Mesendoderm (in vitro differentiated cells): ENCODE data around the gene ERC2.
A peak's percentile ranks its signal among the peaks of the same experiment; 100 is the strongest.

Experiments
- DNase-seq: peaks from one replicate; pipeline ENCODE4 v3.0.0; 2013
- H2AK5ac ChIP-seq: 2 replicates; pipeline ENCODE4 v1.6.1; 2013; ENCODE audit warnings: low read length, inconsistent platforms
- H2BK120ac ChIP-seq: 2 replicates; pipeline ENCODE4 v1.6.1; 2013; ENCODE audit warnings: low read depth, mild to moderate bottlenecking, low read length, moderate library complexity, mixed read lengths
- H2BK15ac ChIP-seq: replicated peaks from 2 replicates; pipeline ENCODE4 v1.6.1; 2013; ENCODE audit warnings: low read depth, mild to moderate bottlenecking, moderate library complexity
- H2BK5ac ChIP-seq: 2 replicates; pipeline ENCODE4 v1.6.1; 2013; ENCODE audit warnings: low read length, inconsistent platforms
- H3K18ac ChIP-seq: 2 replicates; pipeline ENCODE4 v1.6.1; 2013; ENCODE audit warnings: mild to moderate bottlenecking, low read length, mixed read lengths
- H3K23ac ChIP-seq: one replicate; pipeline ENCODE4 v1.6.1; 2013; ENCODE audit warnings: low read length
- H3K27ac ChIP-seq: 2 replicates; pipeline ENCODE4 v1.5.1; 2013; ENCODE audit warnings: low read depth, mild to moderate bottlenecking, inconsistent platforms, low read length, moderate library complexity
- H3K27me3 ChIP-seq: 2 replicates; pipeline ENCODE4 v1.6.1; 2013; ENCODE audit warnings: low read length, control low read depth, mild to moderate bottlenecking, inconsistent platforms; ENCODE audit not compliant: insufficient read depth, poor library complexity
- H3K36me3 ChIP-seq: 2 replicates; pipeline ENCODE4 v1.6.1; 2013; ENCODE audit warnings: low read length, inconsistent platforms; ENCODE audit not compliant: control insufficient read depth, insufficient read depth
- H3K4ac ChIP-seq: one replicate; pipeline ENCODE4 v1.6.1; 2013; ENCODE audit warnings: low read depth, mild to moderate bottlenecking, low read length, moderate library complexity
- H3K4me1 ChIP-seq: 2 replicates; pipeline ENCODE4 v1.6.1; 2013; ENCODE audit warnings: low read depth, low read length, inconsistent platforms; ENCODE audit not compliant: control insufficient read depth
- H3K4me2 ChIP-seq: 2 replicates; pipeline ENCODE4 v1.6.1; 2013; ENCODE audit warnings: low read length
- H3K4me3 ChIP-seq: 2 replicates; pipeline ENCODE4 v1.5.1; 2013; ENCODE audit warnings: mild to moderate bottlenecking, low read length
- H3K56ac ChIP-seq: one replicate; pipeline ENCODE4 v1.6.1; 2013; ENCODE audit warnings: low read length
- H3K79me1 ChIP-seq: 2 replicates; pipeline ENCODE4 v1.6.1; 2013; ENCODE audit warnings: low read length, inconsistent platforms
- H3K79me2 ChIP-seq: 2 replicates; pipeline ENCODE4 v1.6.1; 2013; ENCODE audit warnings: mild to moderate bottlenecking, low read length; ENCODE audit not compliant: control insufficient read depth, insufficient read depth
- H3K9ac ChIP-seq: 2 replicates; pipeline ENCODE4 v1.6.1; 2013; ENCODE audit warnings: low read length, inconsistent platforms
- H4K5ac ChIP-seq: one replicate; pipeline ENCODE4 v1.6.1; 2013; ENCODE audit warnings: low read length
- H4K8ac ChIP-seq: one replicate; pipeline ENCODE4 v1.6.1; 2013; ENCODE audit warnings: low read depth, mild to moderate bottlenecking, control low read depth, low read length, moderate library complexity
- WGBS: extraction: QIAGEN DNeasy Blood & Tissue Kit; methylation state at CpG from one replicate; pipeline ENCODE4 v1.1.7; 2013; ENCODE audit warnings: low lambda C conversion rate, missing lambda C conversion rate; ENCODE audit not compliant: insufficient coverage; ENCODE audit errors: extremely low coverage; 5-methylcytosine and 5-hydroxymethylcytosine counted together

The ERC2 gene

GRCh38 chr3:55711646-55712045 lies 756.6 kb downstream of the ERC2 start:
- no peak overlapping the region for H3K9ac ChIP-seq
- no peak overlapping the region for H2AK5ac ChIP-seq
- DNase-seq: no peak
- no peak overlapping the region for H3K27ac ChIP-seq
- H3K4me3 ChIP-seq: no peak overlapping the region
- no peak overlapping the region for H3K4me2 ChIP-seq
- H3K23ac ChIP-seq: no peak overlapping the region
- no peak overlapping the region for H4K8ac ChIP-seq
- H3K56ac ChIP-seq: no peak overlapping the region
- no peak overlapping the region for H2BK15ac ChIP-seq
- H3K27me3 ChIP-seq: no peaks in the 10 kb centered on the region
- H3K36me3 ChIP-seq: no peaks in the 10 kb centered on the region
- H2BK5ac ChIP-seq: no peak overlapping the region
- no peaks in the 10 kb centered on the region for H3K79me2 ChIP-seq
- no peaks in the 10 kb centered on the region for H3K79me1 ChIP-seq
- H3K4ac ChIP-seq: no peak overlapping the region
- no peak overlapping the region for H4K5ac ChIP-seq
- peaks cover 5% of the 10 kb centered on the region for H3K4me1 ChIP-seq
- H2BK120ac ChIP-seq: no peak overlapping the region
- H3K18ac ChIP-seq: no peak overlapping the region
- no CpG with 5 or more reads among the region's 1 CpG for whole genome bisulfite sequencing

- H3K4me2 ChIP-seq: no peak overlapping the region
- no peak overlapping the region for H3K23ac ChIP-seq
- H2AK5ac ChIP-seq: peak overlapping the region; percentile 17
- H3K27ac ChIP-seq: no peak overlapping the region
- H3K18ac ChIP-seq: peak overlapping the region; percentile 33
- peak overlapping the region; percentile 68 for H2BK5ac ChIP-seq
- no peak overlapping the region for H3K4me3 ChIP-seq
- H3K9ac ChIP-seq: peak overlapping the region; percentile 43
- H3K79me1 ChIP-seq: no peaks in the 10 kb centered on the region
- H2BK120ac ChIP-seq: no peak overlapping the region
- H4K8ac ChIP-seq: no peak overlapping the region
- peak; percentile 74 for DNase-seq
- peak overlapping the region; percentile 73 for H3K56ac ChIP-seq
- no peak overlapping the region for H4K5ac ChIP-seq
- H3K36me3 ChIP-seq: no peaks in the 10 kb centered on the region
- H2BK15ac ChIP-seq: no peak overlapping the region
- H3K27me3 ChIP-seq: no peaks in the 10 kb centered on the region
- WGBS: no CpG with 5 or more reads among the region's 8 CpGs
- H3K4me1 ChIP-seq: peaks cover 4% of the 10 kb centered on the region
- no peak overlapping the region for H3K4ac ChIP-seq
- no peaks in the 10 kb centered on the region for H3K79me2 ChIP-seq
These were observed 758.8 kb downstream of the ERC2 start for GRCh38 chr3:55709411-55710012.

- H3K23ac ChIP-seq: no peak overlapping the region
- no peak for DNase-seq
- H3K27me3 ChIP-seq: no peaks in the 10 kb centered on the region
- no CpG with 5 or more reads among the region's 7 CpGs for WGBS
- H3K79me2 ChIP-seq: no peaks in the 10 kb centered on the region
- H2BK5ac ChIP-seq: no peak overlapping the region
- H4K5ac ChIP-seq: no peak overlapping the region
- no peak overlapping the region for H3K27ac ChIP-seq
- no peaks in the 10 kb centered on the region for H3K36me3 ChIP-seq
- no peak overlapping the region for H3K4me2 ChIP-seq
- H2AK5ac ChIP-seq: no peak overlapping the region
- no peak overlapping the region for H3K9ac ChIP-seq
- no peak overlapping the region for H3K4ac ChIP-seq
- peaks cover 4% of the 10 kb centered on the region for H3K4me1 ChIP-seq
- no peaks in the 10 kb centered on the region for H3K79me1 ChIP-seq
- H3K56ac ChIP-seq: no peak overlapping the region
- H3K18ac ChIP-seq: peak overlapping the region; percentile 72
- H2BK120ac ChIP-seq: no peak overlapping the region
- H3K4me3 ChIP-seq: no peak overlapping the region
- H4K8ac ChIP-seq: no peak overlapping the region
- H2BK15ac ChIP-seq: peak overlapping the region; percentile 41
These were observed 759.3 kb downstream of the ERC2 start for GRCh38 chr3:55708921-55709320.

- no peak overlapping the region for H4K8ac ChIP-seq
- H3K36me3 ChIP-seq: no peaks in the 10 kb centered on the region
- no peaks in the 10 kb centered on the region for H3K79me1 ChIP-seq
- peak overlapping the region; percentile 17 for H2BK5ac ChIP-seq
- no peak overlapping the region for H3K4me3 ChIP-seq
- H3K27me3 ChIP-seq: no peaks in the 10 kb centered on the region
- no peak overlapping the region for H3K27ac ChIP-seq
- H3K4me1 ChIP-seq: peaks cover 4% of the 10 kb centered on the region
- DNase-seq: peak; percentile 68
- no peak overlapping the region for H2BK15ac ChIP-seq
- H3K18ac ChIP-seq: no peak overlapping the region
- no peak overlapping the region for H3K4me2 ChIP-seq
- H3K56ac ChIP-seq: no peak overlapping the region
- no peak overlapping the region for H3K9ac ChIP-seq
- no peak overlapping the region for H2AK5ac ChIP-seq
- H4K5ac ChIP-seq: no peak overlapping the region
- no CpG with 5 or more reads among the region's 3 CpGs for WGBS
- H3K4ac ChIP-seq: no peak overlapping the region
- no peaks in the 10 kb centered on the region for H3K79me2 ChIP-seq
- no peak overlapping the region for H2BK120ac ChIP-seq
- no peak overlapping the region for H3K23ac ChIP-seq
These were observed 760.0 kb downstream of the ERC2 start for GRCh38 chr3:55708242-55708641.

GRCh38 chr3:55704521-55704920 lies 763.7 kb downstream of the ERC2 start:
- no peaks in the 10 kb centered on the region for H3K27me3 ChIP-seq
- no peak overlapping the region for H3K4me3 ChIP-seq
- no peak overlapping the region for H3K18ac ChIP-seq

GRCh38 chr3:55702822-55703221 lies 765.4 kb downstream of the ERC2 start:
- H3K18ac ChIP-seq: no peak overlapping the region
- peaks cover 3% of the 10 kb centered on the region for H3K4me1 ChIP-seq
- no peak overlapping the region for H4K8ac ChIP-seq
- no peak overlapping the region for H2BK120ac ChIP-seq
- DNase-seq: no peak
- no peak overlapping the region for H3K56ac ChIP-seq
- no peak overlapping the region for H3K23ac ChIP-seq
- no peak overlapping the region for H3K4me2 ChIP-seq
- no peaks in the 10 kb centered on the region for H3K27me3 ChIP-seq
- no peak overlapping the region for H3K27ac ChIP-seq
- H2AK5ac ChIP-seq: no peak overlapping the region
- no peak overlapping the region for H3K9ac ChIP-seq
- H2BK5ac ChIP-seq: no peak overlapping the region
- H3K79me2 ChIP-seq: no peaks in the 10 kb centered on the region
- no peak overlapping the region for H2BK15ac ChIP-seq
- WGBS: no CpG with 5 or more reads among the region's 6 CpGs
- no peaks in the 10 kb centered on the region for H3K36me3 ChIP-seq
- H3K79me1 ChIP-seq: no peaks in the 10 kb centered on the region
- no peak overlapping the region for H3K4me3 ChIP-seq
- H3K4ac ChIP-seq: no peak overlapping the region
- H4K5ac ChIP-seq: no peak overlapping the region

More at GRCh38 chr3:55704521-55704920, 763.7 kb downstream of the ERC2 start:
- no peak for DNase-seq
- no peak overlapping the region for H3K4me2 ChIP-seq
- H3K79me2 ChIP-seq: no peaks in the 10 kb centered on the region
- no peak overlapping the region for H2BK15ac ChIP-seq
- H2BK5ac ChIP-seq: no peak overlapping the region
- H4K5ac ChIP-seq: no peak overlapping the region
- H3K27ac ChIP-seq: no peak overlapping the region
- H2BK120ac ChIP-seq: no peak overlapping the region
- H3K56ac ChIP-seq: no peak overlapping the region
- H3K4ac ChIP-seq: no peak overlapping the region
- H3K23ac ChIP-seq: no peak overlapping the region
- H3K4me1 ChIP-seq: peaks cover 3% of the 10 kb centered on the region
- no peak overlapping the region for H4K8ac ChIP-seq
- H3K36me3 ChIP-seq: no peaks in the 10 kb centered on the region
- H2AK5ac ChIP-seq: no peak overlapping the region
- no CpG with 5 or more reads among the region's 1 CpG for WGBS
- no peaks in the 10 kb centered on the region for H3K79me1 ChIP-seq
- no peak overlapping the region for H3K9ac ChIP-seq
